DND-41 (cell line): ENCODE measurements around the gene FBN1.

Experiments used
- ATAC-seq: fragments of 200-7000 bp; cut with Tn5 transposase; 3 replicates; pipeline ENCODE4 v1.9.1; 2021; ENCODE audit warnings: low read depth; ENCODE audit not compliant: insufficient read depth
- DNase-seq: peaks from one replicate; pipeline ENCODE4 v3.0.0-alpha.2; 2020
- H2AFZ ChIP-seq: 2 replicates; pipeline ENCODE4 v1.6.0; 2012; ENCODE audit warnings: low read depth, low read length
- H3K27ac ChIP-seq: 2 replicates; pipeline ENCODE4 v1.5.1; 2012; ENCODE audit warnings: low read length, inconsistent platforms
- H3K27me3 ChIP-seq: fragments of 200-600 bp; sonication (generic); 2 replicates; pipeline ENCODE4 v1.6.0; 2012; ENCODE audit warnings: low read length, mild to moderate bottlenecking, inconsistent platforms; ENCODE audit not compliant: insufficient read depth, poor library complexity
- H3K36me3 ChIP-seq: 2 replicates; pipeline ENCODE4 v1.5.1; 2012; ENCODE audit warnings: low read length, inconsistent platforms; ENCODE audit not compliant: insufficient read depth
- H3K4me1 ChIP-seq: 2 replicates; pipeline ENCODE4 v1.5.1; 2012; ENCODE audit warnings: mild to moderate bottlenecking, low read length; ENCODE audit not compliant: insufficient read depth
- H3K4me2 ChIP-seq: 2 replicates; pipeline ENCODE4 v1.6.0; 2012; ENCODE audit warnings: mild to moderate bottlenecking, moderate library complexity, low read length, inconsistent platforms; ENCODE audit not compliant: insufficient read depth
- H3K4me3 ChIP-seq, 2 experiments: fragments of 200-600 bp in 1 of 2; shearing (Covaris generic) in 1 of 2; 2 replicates each; pipeline ENCODE4 v1.5.1; 2012 to 2016; ENCODE audit warnings: inconsistent platforms in 2 of 2, low read length in 2 of 2, mild to moderate bottlenecking in 2 of 2, low read depth in 1 of 2, moderate library complexity in 1 of 2
- H3K79me2 ChIP-seq: 2 replicates; pipeline ENCODE4 v1.6.0; 2012; ENCODE audit warnings: low read length, inconsistent platforms; ENCODE audit not compliant: insufficient read depth
- H3K9ac ChIP-seq: 2 replicates; pipeline ENCODE4 v1.6.0; 2012; ENCODE audit warnings: low read depth, mild to moderate bottlenecking, inconsistent platforms, low read length, moderate library complexity
- H3K9me3 ChIP-seq: 2 replicates; pipeline ENCODE4 v1.5.1; 2012; ENCODE audit warnings: low read length, moderate library complexity, mild to moderate bottlenecking, inconsistent platforms; ENCODE audit not compliant: insufficient read depth, severe bottlenecking
- H4K20me1 ChIP-seq: 2 replicates; pipeline ENCODE4 v1.6.0; 2012; ENCODE audit warnings: low read length; ENCODE audit not compliant: insufficient read depth
- EZH2 ChIP-seq: IDR thresholded peaks from 3 replicates; pipeline ENCODE4 v1.6.1; 2012; ENCODE audit warnings: borderline replicate concordance, low read depth, mild to moderate bottlenecking, moderate library complexity, low read length, inconsistent platforms; ENCODE audit not compliant: severe bottlenecking
- TF ChIP-seq, protein P1 (sequence below): IDR thresholded peaks from 2 replicates; pipeline ENCODE4 v1.5.1; 2012; ENCODE audit warnings: borderline replicate concordance, low read length, moderate library complexity, mild to moderate bottlenecking; ENCODE audit not compliant: poor library complexity, severe bottlenecking; ENCODE audit errors: extremely low read depth

FBN1 gene

DNA sequence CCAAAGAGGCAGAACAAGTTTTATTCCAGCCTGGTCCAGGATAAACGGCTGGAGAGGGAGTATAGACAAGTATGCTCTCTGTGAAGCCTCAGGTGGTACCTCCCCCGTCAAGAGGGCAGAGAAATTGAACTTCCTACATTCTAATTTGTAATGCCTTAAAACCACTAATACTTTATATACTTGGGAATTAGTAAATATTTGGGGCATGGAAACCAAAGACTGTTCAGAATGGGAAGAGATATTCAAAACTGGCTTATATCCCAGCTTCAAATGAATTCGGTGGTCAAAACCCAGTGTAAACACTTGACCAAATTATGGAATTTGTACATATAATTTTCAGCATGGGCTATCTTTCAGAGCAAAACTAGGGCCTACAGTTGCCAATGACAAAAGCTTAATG lies 122.6 kb downstream of the FBN1 start:
- Histone ChIP-seq H3K36me3 (no peaks in the 10 kb centered on the region), H3K4me2 (no peak overlapping the region), H3K9ac (no peak overlapping the region), H3K27me3 (no peaks in the 10 kb centered on the region), H3K4me3 (no peak overlapping the region), H3K4me1 (no peaks in the 10 kb centered on the region), H3K27ac (no peak overlapping the region), H4K20me1 (no peaks in the 10 kb centered on the region), H2AFZ (no peak overlapping the region), H3K79me2 (no peaks in the 10 kb centered on the region), H3K9me3 (no peaks in the 10 kb centered on the region)
- ATAC-seq (no peak), DNase-seq (no peak)
- no peak for TF ChIP-seq EZH2
- TF ChIP-seq, protein P1, sequence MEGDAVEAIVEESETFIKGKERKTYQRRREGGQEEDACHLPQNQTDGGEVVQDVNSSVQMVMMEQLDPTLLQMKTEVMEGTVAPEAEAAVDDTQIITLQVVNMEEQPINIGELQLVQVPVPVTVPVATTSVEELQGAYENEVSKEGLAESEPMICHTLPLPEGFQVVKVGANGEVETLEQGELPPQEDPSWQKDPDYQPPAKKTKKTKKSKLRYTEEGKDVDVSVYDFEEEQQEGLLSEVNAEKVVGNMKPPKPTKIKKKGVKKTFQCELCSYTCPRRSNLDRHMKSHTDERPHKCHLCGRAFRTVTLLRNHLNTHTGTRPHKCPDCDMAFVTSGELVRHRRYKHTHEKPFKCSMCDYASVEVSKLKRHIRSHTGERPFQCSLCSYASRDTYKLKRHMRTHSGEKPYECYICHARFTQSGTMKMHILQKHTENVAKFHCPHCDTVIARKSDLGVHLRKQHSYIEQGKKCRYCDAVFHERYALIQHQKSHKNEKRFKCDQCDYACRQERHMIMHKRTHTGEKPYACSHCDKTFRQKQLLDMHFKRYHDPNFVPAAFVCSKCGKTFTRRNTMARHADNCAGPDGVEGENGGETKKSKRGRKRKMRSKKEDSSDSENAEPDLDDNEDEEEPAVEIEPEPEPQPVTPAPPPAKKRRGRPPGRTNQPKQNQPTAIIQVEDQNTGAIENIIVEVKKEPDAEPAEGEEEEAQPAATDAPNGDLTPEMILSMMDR: no peak

DNA sequence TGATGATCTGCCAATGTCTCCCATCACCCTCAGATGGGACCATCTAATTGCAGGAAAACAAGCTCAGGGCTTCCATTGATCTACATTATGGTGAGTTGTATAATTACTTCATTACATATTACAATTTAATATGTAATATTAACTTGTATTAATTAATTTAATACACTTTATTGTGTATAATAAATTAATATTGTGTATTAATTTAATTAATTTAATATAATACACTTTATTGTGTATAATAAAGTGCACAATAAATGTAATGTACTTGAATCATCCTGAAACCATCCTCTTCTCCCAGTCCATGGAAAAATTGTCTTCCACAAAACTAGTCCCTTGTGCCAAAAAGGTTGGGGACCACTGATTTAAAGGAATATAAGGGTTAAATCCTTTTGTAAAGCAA lies 123.4 kb downstream of the FBN1 start:
- H3K9ac ChIP-seq: no peak overlapping the region
- DNase-seq: no peak
- H2AFZ ChIP-seq: no peak overlapping the region
- no peaks in the 10 kb centered on the region for H4K20me1 ChIP-seq
- no peaks in the 10 kb centered on the region for H3K9me3 ChIP-seq
- no peak overlapping the region for H3K4me2 ChIP-seq
- no peaks in the 10 kb centered on the region for H3K79me2 ChIP-seq
- no peaks in the 10 kb centered on the region for H3K36me3 ChIP-seq
- no peaks in the 10 kb centered on the region for H3K27me3 ChIP-seq
- H3K27ac ChIP-seq: no peak overlapping the region
- no peaks in the 10 kb centered on the region for H3K4me1 ChIP-seq
- no peak for TF ChIP-seq EZH2
- TF ChIP-seq, protein P1: no peak
- H3K4me3 ChIP-seq: no peak overlapping the region
- ATAC-seq: no peak

DNA sequence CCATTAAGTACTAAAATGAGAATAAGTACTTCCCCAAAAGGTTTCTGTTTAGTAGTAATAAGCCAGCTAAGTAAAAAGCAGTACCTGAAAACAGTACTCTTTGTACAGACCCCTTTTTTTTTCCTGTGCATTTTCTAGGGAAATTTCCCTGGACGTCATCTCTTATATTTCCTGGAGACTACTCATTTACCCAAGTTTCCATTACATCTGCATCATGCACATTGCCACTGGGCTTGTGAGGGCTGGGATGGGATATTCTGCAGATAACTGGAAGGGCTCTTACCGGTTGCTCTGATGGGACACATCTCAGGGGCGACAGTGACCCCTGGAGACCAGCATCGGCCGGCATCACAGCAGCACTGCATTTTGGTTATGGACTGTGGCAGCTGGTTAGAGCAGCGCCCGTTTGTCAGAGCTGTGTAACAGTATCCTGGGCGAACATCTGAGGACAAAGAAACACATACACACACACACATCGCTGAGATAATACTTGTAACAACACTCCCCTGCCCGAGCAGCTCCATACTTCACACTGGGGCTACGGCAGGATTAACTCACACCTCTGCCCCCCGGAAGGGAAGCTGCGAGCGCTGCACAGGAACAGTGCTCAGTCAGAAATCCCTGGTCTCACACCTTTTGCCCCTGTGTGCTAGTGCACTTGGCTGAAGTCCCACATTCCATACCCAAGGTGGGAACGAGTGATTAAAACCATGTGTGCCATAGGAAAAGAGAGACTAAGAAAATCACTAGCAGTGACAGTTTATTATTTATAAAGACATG lies 124.9 kb downstream of the FBN1 start:
- no peak overlapping the region for H3K4me3 ChIP-seq
- no peaks in the 10 kb centered on the region for H3K79me2 ChIP-seq
- H3K27ac ChIP-seq: no peak overlapping the region
- no peak for ATAC-seq
- no peaks in the 10 kb centered on the region for H3K36me3 ChIP-seq
- no peak overlapping the region for H2AFZ ChIP-seq
- H3K4me1 ChIP-seq: no peaks in the 10 kb centered on the region
- H4K20me1 ChIP-seq: no peaks in the 10 kb centered on the region
- TF ChIP-seq, protein P1: no peak
- H3K9me3 ChIP-seq: no peaks in the 10 kb centered on the region
- no peak overlapping the region for H3K4me2 ChIP-seq
- no peaks in the 10 kb centered on the region for H3K27me3 ChIP-seq
- no peak for DNase-seq
- no peak overlapping the region for H3K9ac ChIP-seq
